SKM-1 treated with dmso at 0.1 percent for 144 hours (cell line): ENCODE results near the gene PHLDB3.
"Not testable (repeated sequence)": the region's sequence is repeated elsewhere in the genome, so short reads cannot be mapped to it uniquely, and the experiment has no call there.

Experiments used
- DNase-seq: peaks from one replicate; lab custom pipeline; 2025; ENCODE audit not compliant: unreplicated experiment; lab: John Stamatoyannopoulos, UW

Gene PHLDB3

GRCh38 chr19:43527860-43528622, 23.5 kb upstream of the PHLDB3 start:
- DNase-seq: no peak

GRCh38 chr19:43526884-43527859, 22.6 kb upstream of the PHLDB3 start, which contains the start of gene ETHE1:
Gene ETHE1, minus strand, starts transcription at chr19:43527201. Its CDS starts 24 bp downstream, at chr19:43527177.
- DNase-seq: peak; percentile 14

- DNase-seq: no peak
Observed at GRCh38 chr19:43525836-43526771, 21.6 kb upstream of the PHLDB3 start.

GRCh38 chr19:43524922-43525835, 20.6 kb upstream of the PHLDB3 start:
- peak; percentile 20 for DNase-seq

GRCh38 chr19:43523696-43524095, 19.1 kb upstream of the PHLDB3 start:
- not testable (repeated sequence) for DNase-seq

- DNase-seq: no peak
Observed at GRCh38 chr19:43522929-43523328, 18.4 kb upstream of the PHLDB3 start.

- peak; percentile 17 for DNase-seq
Observed at GRCh38 chr19:43519436-43520088, 15.0 kb upstream of the PHLDB3 start.

- no peak for DNase-seq
Observed at GRCh38 chr19:43518051-43518450, 13.5 kb upstream of the PHLDB3 start.

- not testable (repeated sequence) for DNase-seq
Observed at GRCh38 chr19:43512399-43512798, 7.9 kb upstream of the PHLDB3 start.

- DNase-seq: no peak
Observed at GRCh38 chr19:43511324-43511723, 6.8 kb upstream of the PHLDB3 start.

GRCh38 chr19:43510713-43511112, 6.2 kb upstream of the PHLDB3 start:
- no peak for DNase-seq

GRCh38 chr19:43507880-43508279, 3.3 kb upstream of the PHLDB3 start:
- DNase-seq: no peak

GRCh38 chr19:43506629-43507028, 2.1 kb upstream of the PHLDB3 start:
- no peak for DNase-seq

GRCh38 chr19:43505941-43506340, 1.4 kb upstream of the PHLDB3 start:
- no peak for DNase-seq

GRCh38 chr19:43505186-43505456, 575 bp upstream of the PHLDB3 start:
- no peak for DNase-seq

- DNase-seq: peak; percentile 51
Observed at GRCh38 chr19:43503501-43504425, 783 bp downstream of the PHLDB3 start.

- DNase-seq: no peak
Observed at GRCh38 chr19:43502419-43502976, 2.0 kb downstream of the PHLDB3 start.
